GM10266 (cell line): ENCODE results near the gene CCDC85B.
"Not testable (repeated sequence)": the region's sequence is repeated elsewhere in the genome, so short reads cannot be mapped to it uniquely, and the experiment has no call there.

Experiments used
- DNase-seq: peaks from one replicate; pipeline ENCODE4 v3.0.0; 2012; ENCODE audit errors: extremely low spot score
- TF ChIP-seq, protein P1 (sequence below): IDR thresholded peaks from 2 replicates; pipeline ENCODE4 v1.5.1; 2012; ENCODE audit warnings: mild to moderate bottlenecking, low read depth; ENCODE audit not compliant: control insufficient read depth, insufficient read depth; ENCODE audit errors: missing control alignments

CCDC85B gene

DNA sequence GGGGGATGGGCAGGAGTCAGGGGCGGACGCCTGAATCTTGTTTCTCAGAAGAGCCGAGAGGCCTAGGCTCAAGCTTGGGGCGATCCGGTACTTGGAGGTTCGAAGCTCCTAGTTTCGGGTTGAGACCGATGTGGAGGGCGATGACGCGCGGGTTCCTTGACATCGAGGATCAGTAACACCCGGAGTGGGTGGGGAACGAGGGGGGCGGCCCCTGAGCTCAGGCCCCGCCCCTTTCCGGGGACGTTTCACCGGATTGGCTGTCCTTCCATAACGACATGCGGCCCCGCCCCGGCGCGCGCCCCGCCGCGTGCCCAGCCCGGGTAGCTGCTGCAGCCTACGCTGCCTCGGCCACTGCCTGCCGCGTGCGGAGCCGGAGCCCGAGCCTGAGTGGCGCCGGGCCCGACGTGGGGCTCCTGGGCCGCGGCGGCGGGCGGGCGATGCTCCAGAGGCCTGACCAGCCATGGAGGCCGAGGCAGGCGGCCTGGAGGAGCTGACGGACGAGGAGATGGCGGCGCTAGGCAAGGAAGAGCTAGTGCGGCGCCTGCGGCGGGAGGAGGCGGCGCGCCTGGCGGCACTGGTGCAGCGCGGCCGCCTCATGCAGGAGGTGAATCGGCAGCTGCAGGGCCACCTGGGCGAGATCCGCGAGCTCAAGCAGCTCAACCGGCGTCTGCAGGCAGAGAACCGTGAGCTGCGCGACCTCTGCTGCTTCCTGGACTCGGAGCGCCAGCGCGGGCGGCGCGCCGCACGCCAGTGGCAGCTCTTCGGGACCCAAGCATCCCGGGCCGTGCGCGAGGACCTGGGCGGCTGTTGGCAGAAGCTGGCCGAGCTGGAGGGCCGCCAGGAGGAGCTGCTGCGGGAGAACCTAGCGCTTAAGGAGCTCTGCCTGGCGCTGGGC is at the start of gene CCDC85B:
TSS of gene CCDC85B (plus strand) at position 350 of the 895 bp plus-strand sequence. CDS start at position 461, 111 bp downstream.
- DNase-seq = peak; percentile 98
- TF ChIP-seq, protein P1, sequence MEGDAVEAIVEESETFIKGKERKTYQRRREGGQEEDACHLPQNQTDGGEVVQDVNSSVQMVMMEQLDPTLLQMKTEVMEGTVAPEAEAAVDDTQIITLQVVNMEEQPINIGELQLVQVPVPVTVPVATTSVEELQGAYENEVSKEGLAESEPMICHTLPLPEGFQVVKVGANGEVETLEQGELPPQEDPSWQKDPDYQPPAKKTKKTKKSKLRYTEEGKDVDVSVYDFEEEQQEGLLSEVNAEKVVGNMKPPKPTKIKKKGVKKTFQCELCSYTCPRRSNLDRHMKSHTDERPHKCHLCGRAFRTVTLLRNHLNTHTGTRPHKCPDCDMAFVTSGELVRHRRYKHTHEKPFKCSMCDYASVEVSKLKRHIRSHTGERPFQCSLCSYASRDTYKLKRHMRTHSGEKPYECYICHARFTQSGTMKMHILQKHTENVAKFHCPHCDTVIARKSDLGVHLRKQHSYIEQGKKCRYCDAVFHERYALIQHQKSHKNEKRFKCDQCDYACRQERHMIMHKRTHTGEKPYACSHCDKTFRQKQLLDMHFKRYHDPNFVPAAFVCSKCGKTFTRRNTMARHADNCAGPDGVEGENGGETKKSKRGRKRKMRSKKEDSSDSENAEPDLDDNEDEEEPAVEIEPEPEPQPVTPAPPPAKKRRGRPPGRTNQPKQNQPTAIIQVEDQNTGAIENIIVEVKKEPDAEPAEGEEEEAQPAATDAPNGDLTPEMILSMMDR = peak; percentile 23

DNA sequence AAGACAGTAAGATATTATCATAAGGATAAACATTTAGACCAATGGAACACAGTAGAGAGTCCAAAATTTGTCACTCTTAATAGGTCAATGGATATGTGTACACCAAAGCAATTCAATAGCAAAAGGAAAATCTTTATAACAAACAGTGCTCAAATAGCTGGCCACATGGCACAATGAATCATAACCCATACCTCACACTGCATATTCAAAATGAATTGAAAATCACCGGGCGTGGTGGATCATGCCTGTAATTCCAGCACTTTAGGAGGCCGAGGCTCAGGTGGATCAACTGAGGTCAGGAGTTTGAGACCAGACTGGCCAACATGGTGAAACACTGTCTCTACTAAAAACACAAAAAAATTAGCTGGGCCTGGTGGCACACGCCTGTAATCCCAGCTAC is 48.3 kb upstream of the CCDC85B start:
- no peak for DNase-seq
- TF ChIP-seq, protein P1 = no peak

DNA sequence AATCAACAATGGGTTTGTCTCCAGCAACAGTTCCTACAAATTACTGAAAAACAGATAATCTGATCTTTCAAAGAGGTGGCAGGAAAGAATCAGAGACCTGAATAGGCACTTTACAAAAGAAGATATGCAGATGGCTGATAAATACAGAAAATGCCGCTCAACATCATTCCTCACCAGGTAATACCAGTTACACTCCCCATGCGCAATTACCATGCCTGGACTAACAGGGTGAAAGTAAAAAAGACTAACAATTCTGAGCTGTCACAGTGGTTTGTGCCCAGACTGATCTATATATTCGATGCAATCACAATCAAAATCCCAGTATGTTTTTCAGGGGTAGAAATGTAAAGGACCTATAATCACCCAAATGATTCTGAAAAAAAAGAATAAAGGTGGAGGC is 46.7 kb upstream of the CCDC85B start:
- TF ChIP-seq, protein P1 = no peak
- DNase-seq = no peak

DNA sequence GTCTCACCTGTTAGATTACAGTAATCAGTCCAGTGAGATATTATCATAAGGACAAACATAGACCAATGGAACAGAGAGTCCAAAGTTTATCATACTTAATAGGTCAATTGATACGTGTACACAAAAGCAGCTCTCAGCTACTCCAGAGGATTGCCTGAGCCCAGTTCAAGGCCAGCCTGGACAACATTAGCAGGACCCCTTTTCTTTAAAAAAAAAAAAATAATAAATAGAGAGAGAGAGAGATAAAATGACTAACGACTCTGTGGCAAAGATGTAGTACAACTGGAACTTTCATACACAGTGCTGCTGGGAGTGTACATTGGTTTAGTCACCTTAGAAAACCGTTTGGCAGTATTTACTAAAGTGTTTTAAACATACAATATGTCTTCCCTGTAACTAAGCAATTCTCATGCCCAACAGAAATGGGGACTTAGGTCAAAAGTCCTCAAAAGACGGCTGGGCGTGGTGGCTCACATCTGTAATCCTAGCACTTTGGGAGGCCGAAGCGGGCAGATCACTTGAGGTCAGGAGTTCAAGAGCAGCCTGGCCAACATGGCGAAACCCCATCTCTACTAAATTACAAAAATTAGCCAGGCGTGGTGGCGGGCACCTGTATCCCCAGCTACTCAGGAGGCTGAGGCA is 46.1 kb upstream of the CCDC85B start:
- TF ChIP-seq, protein P1 = no peak
- no peak for DNase-seq

DNA sequence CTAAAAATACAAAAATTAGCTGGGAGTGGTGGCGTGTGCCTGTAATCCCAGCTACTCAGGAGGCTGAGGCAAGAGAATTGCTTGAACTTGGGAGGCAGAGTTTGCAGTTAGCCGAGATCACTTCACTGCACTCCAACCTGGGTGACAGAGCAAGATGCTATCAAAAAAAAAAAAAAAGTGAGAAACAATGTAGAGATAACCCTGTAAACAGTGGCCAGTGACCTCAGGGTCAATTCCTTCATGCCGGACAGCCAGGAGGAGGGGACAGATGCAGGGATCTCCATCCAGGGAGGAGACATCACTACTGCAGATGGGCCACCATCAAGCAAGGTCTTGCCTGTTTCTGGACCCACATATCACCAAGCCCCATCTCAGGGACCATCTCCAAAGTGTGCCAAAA is 42.7 kb upstream of the CCDC85B start:
- DNase-seq = no peak
- TF ChIP-seq, protein P1 = no peak

DNA sequence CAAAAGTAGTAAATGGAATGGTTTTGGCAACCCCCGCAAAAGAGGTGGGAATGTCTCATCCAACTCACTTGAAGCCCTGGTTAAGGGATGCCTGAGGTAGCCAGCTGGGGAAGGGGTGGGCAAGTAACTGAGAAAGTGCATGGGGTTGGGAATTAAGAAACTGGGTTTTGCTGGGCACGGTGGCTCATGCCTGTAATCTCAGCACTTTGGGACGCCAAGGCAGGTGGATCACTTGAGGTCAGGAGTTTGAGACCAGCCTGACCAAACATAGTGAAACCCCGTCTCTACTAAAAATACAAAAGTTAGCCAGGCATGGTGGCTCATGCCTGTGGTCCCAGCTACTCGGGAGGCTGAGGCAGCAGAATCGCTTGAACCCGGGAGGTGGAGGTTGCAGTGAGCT is 41.8 kb upstream of the CCDC85B start:
- not testable (repeated sequence) for DNase-seq

DNA sequence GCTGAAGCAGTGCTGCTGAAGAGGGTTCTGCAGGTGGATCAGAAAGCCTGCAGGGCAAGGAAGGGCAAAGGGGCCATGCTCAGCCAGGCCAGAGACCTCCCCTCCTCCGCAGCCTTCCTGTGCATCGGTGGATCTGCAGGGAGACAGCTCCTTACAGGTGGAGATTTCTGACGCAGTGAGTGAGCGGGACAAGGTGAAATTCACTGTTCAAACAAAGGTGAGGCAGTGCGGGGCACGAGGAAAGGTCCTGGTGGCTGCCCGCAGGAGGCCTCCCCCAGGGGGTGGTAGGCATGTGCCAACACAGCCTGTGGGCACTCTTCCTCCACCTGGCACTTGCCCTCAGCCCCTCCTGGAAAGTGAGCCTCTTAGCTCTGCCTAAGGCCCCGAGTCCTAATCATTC is 41.1 kb upstream of the CCDC85B start:
- TF ChIP-seq, protein P1 = no peak
- no peak for DNase-seq
